Uterus (tissue), 4 donors: ENCODE data around the gene CNTNAP5. TPM values are rescaled to one million over a fixed set of nuclear protein-coding genes. Genes with fewer than 3 reads are reported as not detected.

Source experiments
- DNase-seq, 2 donors: peaks; one replicate each; pipeline ENCODE4 v3.0.0-alpha.2; 2019 to 2020
- H3K27ac ChIP-seq, 2 donors: fragments of 200-600 bp; sonication (generic); 1 replicate in 1 of 2; 2 replicates in 1 of 2; pipeline ENCODE4 v1.5.1; 2016 to 2018
- H3K27me3 ChIP-seq, 2 donors: fragments of 200-600 bp; sonication (generic); one replicate each; pipeline ENCODE4 v1.5.1; 2018 to 2019; ENCODE audit warnings: control low read depth in 1 of 2
- H3K36me3 ChIP-seq, 2 donors: fragments of 200-600 bp; sonication (generic); one replicate each; pipeline ENCODE4 v1.5.1; 2019; ENCODE audit warnings: control low read depth in 1 of 2
- H3K4me1 ChIP-seq, 2 donors: fragments of 200-600 bp; sonication (generic); one replicate each; pipeline ENCODE4 v1.5.1; 2018 to 2019; ENCODE audit warnings: control low read depth in 1 of 2
- H3K4me3 ChIP-seq, 2 donors: fragments of 200-600 bp; sonication (generic); 1 replicate in 1 of 2; 2 replicates in 1 of 2; pipeline ENCODE4 v1.5.1; 2018 to 2019; ENCODE audit warnings: mild to moderate bottlenecking in 1 of 2
- H3K9me3 ChIP-seq, 2 donors: fragments of 200-600 bp; sonication (generic); one replicate each; pipeline ENCODE4 v1.5.1; 2019; ENCODE audit warnings: control low read depth in 1 of 2
- CTCF ChIP-seq, 4 experiments: fragments of 200-600 bp in 2 of 4; fragments of 450-650 bp in 2 of 4; sonication (generic) in 2 of 4; IDR thresholded peaks; one replicate each; pipeline ENCODE4 v1.5.1; 2016 to 2019; ENCODE audit warnings: antibody characterized with exemption in 4 of 4, mild to moderate bottlenecking in 2 of 4, moderate library complexity in 1 of 4
- POLR2A ChIP-seq, 2 donors: fragments of 450-650 bp; IDR thresholded peaks; one replicate each; pipeline ENCODE4 v1.6.1; 2016; ENCODE audit warnings: antibody characterized with exemption in 2 of 2, mild to moderate bottlenecking in 1 of 2, moderate library complexity in 1 of 2
- intact Hi-C: fragments of 100-400 bp; cut with DNase I; formaldehyde crosslinking; loops from one replicate; pipeline ENCODE4 v1.15.1; 2023; ENCODE audit warnings: low total_unique reads
- total RNA-seq, 4 donors: library from RNA; depleted of rRNA in 3 of 4; stranded (reverse); fragments of >200 nt in 3 of 4; gene quantifications; one replicate each; pipeline versions ENCODE4 v1.1.0 to v1.2.4, GENCODE V29; 2014 to 2023
- donor health status: DM: yes; HTN: yes; CAD: no.

CNTNAP5 gene
- total RNA-seq, 4 donors from 2014 or later = 1.4 TPM; not detected in 3

- no peak for TF ChIP-seq POLR2A (IDR thresholded peaks at IDR 0.05)
- no peak for TF ChIP-seq CTCF (IDR thresholded peaks at IDR 0.05)
- H3K4me1 ChIP-seq = no peaks in the 10 kb centered on the region
- DNase-seq = no peak
- no peaks in the 10 kb centered on the region for H3K27me3 ChIP-seq
- no peak overlapping the region for H3K4me3 ChIP-seq
- no peak overlapping the region for H3K27ac ChIP-seq
- no peaks in the 10 kb centered on the region for H3K36me3 ChIP-seq
- no peaks in the 10 kb centered on the region for H3K9me3 ChIP-seq
- intact Hi-C loops = no loop called here
Measured at GRCh38 chr2:124796647-124797046, 771.6 kb downstream of the CNTNAP5 start.

- TF ChIP-seq POLR2A (IDR thresholded peaks at IDR 0.05) (no peak), CTCF (IDR thresholded peaks at IDR 0.05) (no peak)
- DNase-seq = no peak
- Histone ChIP-seq H3K36me3 (no peaks in the 10 kb centered on the region), H3K4me3 (no peak overlapping the region), H3K27ac (no peak overlapping the region), H3K27me3 (no peaks in the 10 kb centered on the region), H3K9me3 (no peaks in the 10 kb centered on the region), H3K4me1 (no peaks in the 10 kb centered on the region)
- intact Hi-C loops = no loop called here
Measured at GRCh38 chr2:124797049-124797448, 772.0 kb downstream of the CNTNAP5 start.

GRCh38 chr2:124798551-124798950, 773.5 kb downstream of the CNTNAP5 start:
- Histone ChIP-seq H3K4me1 (no peaks in the 10 kb centered on the region), H3K9me3 (no peaks in the 10 kb centered on the region), H3K27ac (no peak overlapping the region), H3K36me3 (no peaks in the 10 kb centered on the region), H3K27me3 (no peaks in the 10 kb centered on the region), H3K4me3 (no peak overlapping the region)
- DNase-seq = no peak
- intact Hi-C loops = no loop called here
- no peak for TF ChIP-seq POLR2A (IDR thresholded peaks at IDR 0.05)
- TF ChIP-seq CTCF (IDR thresholded peaks at IDR 0.05) = no peak

- Histone ChIP-seq H3K36me3 (no peaks in the 10 kb centered on the region), H3K4me3 (no peak overlapping the region), H3K27me3 (no peaks in the 10 kb centered on the region), H3K27ac (no peak overlapping the region), H3K4me1 (no peaks in the 10 kb centered on the region), H3K9me3 (no peaks in the 10 kb centered on the region)
- TF ChIP-seq POLR2A (IDR thresholded peaks at IDR 0.05) = no peak
- no peak for TF ChIP-seq CTCF (IDR thresholded peaks at IDR 0.05)
- intact Hi-C loops = no loop called here
- DNase-seq = no peak
Measured at GRCh38 chr2:124804014-124804940, 779.2 kb downstream of the CNTNAP5 start.

GRCh38 chr2:124805060-124805459, 780.0 kb downstream of the CNTNAP5 start:
- DNase-seq = no peak
- Histone ChIP-seq H3K4me1 (no peaks in the 10 kb centered on the region), H3K27me3 (no peaks in the 10 kb centered on the region), H3K4me3 (no peak overlapping the region), H3K9me3 (no peaks in the 10 kb centered on the region), H3K27ac (no peak overlapping the region), H3K36me3 (no peaks in the 10 kb centered on the region)
- no peak for TF ChIP-seq CTCF (IDR thresholded peaks at IDR 0.05)
- TF ChIP-seq POLR2A (IDR thresholded peaks at IDR 0.05) = no peak
- intact Hi-C loops = no loop called here
